HepG2 (cell line): ENCODE results near the gene SCAI. TPM values are rescaled to one million over a fixed set of nuclear protein-coding genes. Genes with fewer than 3 reads are reported as not detected.

Experiments
- AGO1 ChIP-seq: fragments of 200-400 bp; formaldehyde crosslinking; IDR thresholded peaks from 2 replicates; pipeline ENCODE4 v1.6.1; 2017; ENCODE audit warnings: mild to moderate bottlenecking, low read depth, low read length, moderate library complexity; ENCODE audit not compliant: poor library complexity, severe bottlenecking
- DPF2 ChIP-seq: sonication (generic); formaldehyde crosslinking; IDR thresholded peaks from 2 replicates; pipeline ENCODE4 v1.4.0; 2020; ENCODE audit warnings: mild to moderate bottlenecking, low read depth, missing genetic modification reagents, borderline replicate concordance
- GTF2F1 ChIP-seq: fragments of 150-350 bp; IDR thresholded peaks from 2 replicates; pipeline ENCODE4 v1.6.1; 2014; ENCODE audit warnings: low read length
- HOXA7 ChIP-seq: sonication (generic); formaldehyde crosslinking; IDR thresholded peaks from 2 replicates; pipeline ENCODE4 v1.8.1; 2022; ENCODE audit warnings: mild to moderate bottlenecking, missing genetic modification reagents, moderate library complexity
- HOXD1 ChIP-seq: sonication (generic); formaldehyde crosslinking; IDR thresholded peaks from 2 replicates; pipeline ENCODE4 v1.5.0; 2020; ENCODE audit warnings: missing genetic modification reagents
- IKZF4 ChIP-seq: sonication (generic); formaldehyde crosslinking; IDR thresholded peaks from 2 replicates; pipeline ENCODE4 v1.5.1; 2020; ENCODE audit warnings: borderline replicate concordance, mild to moderate bottlenecking, low read depth, missing genetic modification reagents; ENCODE audit errors: not compliant biosample characterization
- KDM1A ChIP-seq: IDR thresholded peaks from 2 replicates; pipeline ENCODE4 v1.6.1; 2016; ENCODE audit warnings: missing compliant biosample characterization
- KLF12 ChIP-seq: sonication (generic); formaldehyde crosslinking; IDR thresholded peaks from 2 replicates; pipeline ENCODE4 v1.4.0; 2020; ENCODE audit warnings: missing genetic modification reagents, borderline replicate concordance
- POLR2G ChIP-seq: fragments of 200-400 bp; formaldehyde crosslinking; IDR thresholded peaks from 2 replicates; pipeline ENCODE4 v1.6.1; 2018; ENCODE audit warnings: mild to moderate bottlenecking, low read depth, low read length, moderate library complexity
- SALL1 ChIP-seq: sonication (generic); formaldehyde crosslinking; IDR thresholded peaks from 2 replicates; pipeline ENCODE4 v1.8.0; 2022; ENCODE audit warnings: mild to moderate bottlenecking, missing genetic modification reagents
- SNRNP70 ChIP-seq: fragments of 200-400 bp; formaldehyde crosslinking; IDR thresholded peaks from 2 replicates; pipeline ENCODE4 v1.6.1; 2017; ENCODE audit warnings: mild to moderate bottlenecking, low read depth, low read length, moderate library complexity
- TARDBP ChIP-seq: sonication (generic); formaldehyde crosslinking; IDR thresholded peaks from 2 replicates; pipeline ENCODE4 v1.8.0; 2022; ENCODE audit warnings: mild to moderate bottlenecking, missing genetic modification reagents
- TGIF2 ChIP-seq: IDR thresholded peaks from 2 replicates; pipeline ENCODE4 v1.6.1; 2016; ENCODE audit warnings: control low read depth, missing compliant biosample characterization
- TP53 ChIP-seq: sonication (generic); formaldehyde crosslinking; conservative IDR thresholded peaks from 2 replicates; pipeline ENCODE4 v1.4.0; 2020; ENCODE audit warnings: missing genetic modification reagents
- ZNF234 ChIP-seq: sonication (generic); formaldehyde crosslinking; conservative IDR thresholded peaks from 2 replicates; pipeline ENCODE4 v1.5.1; 2020; ENCODE audit warnings: mild to moderate bottlenecking, missing genetic modification reagents
- ZNF3 ChIP-seq: IDR thresholded peaks from 2 replicates; pipeline ENCODE4 v1.7.0; 2017; ENCODE audit warnings: inconsistent platforms
- ZNF431 ChIP-seq: sonication (generic); formaldehyde crosslinking; IDR thresholded peaks from 2 replicates; pipeline ENCODE4 v1.9.0; 2022; ENCODE audit warnings: missing genetic modification reagents, low read depth, mild to moderate bottlenecking, borderline replicate concordance
- ZNF747 ChIP-seq: sonication (generic); formaldehyde crosslinking; IDR thresholded peaks from 2 replicates; pipeline ENCODE4 v1.8.1; 2023; ENCODE audit warnings: missing genetic modification reagents, mild to moderate bottlenecking, borderline replicate concordance
- polyA plus RNA-seq, 8 experiments: library from polyadenylated mRNA; depleted of rRNA in 3 of 8; stranded (reverse) in 7 of 8; unstranded in 1 of 8; fragments of >200 nt; fragmentation: Illumina TruSeq in 4 of 8; extraction: Trizol in 4 of 8; gene quantifications; 2 replicates each; pipeline versions ENCODE4 v1.2.1 to v1.2.3, GENCODE V29; 2011 to 2016; ENCODE audit warnings: low read depth in 4 of 8, missing spikeins in 1 of 8, mixed read lengths in 1 of 8; ENCODE audit not compliant: insufficient read depth in 1 of 8
- total RNA-seq, 5 experiments: library from RNA; depleted of rRNA; stranded (reverse); fragments of >200 nt; fragmentation: Illumina TruSeq; extraction: Trizol; gene quantifications; 2 replicates each; pipeline ENCODE4 v1.2.3, GENCODE V29; 2016; ENCODE audit warnings: low read depth in 1 of 5
- TF ChIP-seq, protein P1 (sequence below): sonication (generic); formaldehyde crosslinking; IDR thresholded peaks from 2 replicates; pipeline ENCODE4 v1.4.0; 2020; ENCODE audit warnings: missing genetic modification reagents, low read depth, mild to moderate bottlenecking, borderline replicate concordance
- TF ChIP-seq, protein P2 (sequence below): sonication (generic); formaldehyde crosslinking; IDR thresholded peaks from 2 replicates; pipeline ENCODE4 v1.5.0; 2020; ENCODE audit warnings: missing genetic modification reagents
- TF ChIP-seq, protein P3 (sequence below): sonication (generic); formaldehyde crosslinking; conservative IDR thresholded peaks from 2 replicates; pipeline ENCODE4 v1.4.0; 2020; ENCODE audit warnings: missing genetic modification reagents
- TF ChIP-seq, protein P4 (sequence below): IDR thresholded peaks from 2 replicates; pipeline ENCODE4 v1.6.1; 2012; ENCODE audit warnings: inconsistent platforms

The SCAI gene
- total and polyA plus RNA-seq, 2 of the 13 experiments (the other 11 are each of a cell fraction or from before 2014, with no cell fraction given), result 4.4 to 8.4 TPM

DNA sequence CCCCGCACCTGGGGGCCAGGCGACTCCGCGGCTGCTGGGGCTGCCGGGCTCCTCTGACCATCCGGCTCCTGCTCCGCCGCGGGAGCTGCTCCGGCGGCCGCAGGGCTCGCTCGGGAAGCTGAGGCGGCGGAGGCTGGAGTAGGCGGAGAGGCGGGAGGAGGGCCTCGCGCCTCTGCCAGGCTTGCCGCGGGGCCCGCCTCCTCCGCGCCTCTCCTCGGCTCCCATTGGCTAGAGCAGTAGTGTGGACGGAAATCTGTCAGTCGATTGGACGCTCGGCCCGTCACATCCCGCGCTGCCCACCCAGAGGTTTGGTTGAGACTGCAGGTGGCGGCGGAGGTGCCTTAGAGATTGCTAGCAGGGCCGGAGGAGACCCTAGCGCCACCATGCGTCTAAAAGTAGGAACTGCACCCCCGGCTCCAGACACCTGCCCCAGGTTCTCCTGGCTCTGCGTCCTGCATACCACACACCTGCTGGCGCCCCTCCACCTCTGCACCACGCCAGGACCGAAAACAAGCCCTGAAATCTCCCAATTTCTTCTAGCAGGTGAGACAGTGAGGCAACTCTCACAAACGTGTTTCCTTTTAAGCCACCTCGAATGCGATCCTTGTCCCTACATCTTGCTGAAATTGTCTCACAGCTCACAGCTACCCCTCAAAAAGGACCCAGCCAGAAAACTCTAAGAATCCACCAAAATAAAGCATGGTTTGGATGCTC lies at the start of gene SCAI (continued):
- TF ChIP-seq POLR2G, result peak; percentile 76
- peak; percentile 83 for TF ChIP-seq SALL1
- TF ChIP-seq HOXD1 (CRISPR knock-in tag), result no peak
- TF ChIP-seq HOXA7, result no peak
- no peak; the same call in 1 of the 2 replicates for TF ChIP-seq ZNF747 (CRISPR knock-in tag)
- TF ChIP-seq TP53, result no peak
- 0 out of 2 replicates have a peak, but pooled peaks have one; percentile 41 for TF ChIP-seq ZNF234 (CRISPR knock-in tag)
- TF ChIP-seq, protein P1, sequence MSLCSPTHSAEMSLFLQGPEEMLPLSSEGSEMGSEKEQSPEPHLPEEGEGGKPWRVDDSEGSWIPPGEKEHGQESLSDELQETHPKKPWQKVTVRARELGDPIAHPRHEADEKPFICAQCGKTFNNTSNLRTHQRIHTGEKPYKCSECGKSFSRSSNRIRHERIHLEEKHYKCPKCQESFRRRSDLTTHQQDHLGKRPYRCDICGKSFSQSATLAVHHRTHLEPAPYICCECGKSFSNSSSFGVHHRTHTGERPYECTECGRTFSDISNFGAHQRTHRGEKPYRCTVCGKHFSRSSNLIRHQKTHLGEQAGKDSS (CRISPR knock-in tag), result no peak
- no peak for TF ChIP-seq SNRNP70
- TF ChIP-seq TGIF2 (CRISPR knock-in tag), result peak; percentile 18; the same call in 1 of the 2 replicates
- no peak for TF ChIP-seq IKZF4
- TF ChIP-seq ZNF431, result no peak
- no peak for TF ChIP-seq DPF2 (CRISPR knock-in tag)
- no peak for TF ChIP-seq KDM1A (CRISPR knock-in tag)
- TF ChIP-seq TARDBP (CRISPR knock-in tag), result no peak
- TF ChIP-seq, protein P2, sequence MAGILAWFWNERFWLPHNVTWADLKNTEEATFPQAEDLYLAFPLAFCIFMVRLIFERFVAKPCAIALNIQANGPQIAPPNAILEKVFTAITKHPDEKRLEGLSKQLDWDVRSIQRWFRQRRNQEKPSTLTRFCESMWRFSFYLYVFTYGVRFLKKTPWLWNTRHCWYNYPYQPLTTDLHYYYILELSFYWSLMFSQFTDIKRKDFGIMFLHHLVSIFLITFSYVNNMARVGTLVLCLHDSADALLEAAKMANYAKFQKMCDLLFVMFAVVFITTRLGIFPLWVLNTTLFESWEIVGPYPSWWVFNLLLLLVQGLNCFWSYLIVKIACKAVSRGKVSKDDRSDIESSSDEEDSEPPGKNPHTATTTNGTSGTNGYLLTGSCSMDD (CRISPR knock-in tag), result no peak
- TF ChIP-seq, protein P3, sequence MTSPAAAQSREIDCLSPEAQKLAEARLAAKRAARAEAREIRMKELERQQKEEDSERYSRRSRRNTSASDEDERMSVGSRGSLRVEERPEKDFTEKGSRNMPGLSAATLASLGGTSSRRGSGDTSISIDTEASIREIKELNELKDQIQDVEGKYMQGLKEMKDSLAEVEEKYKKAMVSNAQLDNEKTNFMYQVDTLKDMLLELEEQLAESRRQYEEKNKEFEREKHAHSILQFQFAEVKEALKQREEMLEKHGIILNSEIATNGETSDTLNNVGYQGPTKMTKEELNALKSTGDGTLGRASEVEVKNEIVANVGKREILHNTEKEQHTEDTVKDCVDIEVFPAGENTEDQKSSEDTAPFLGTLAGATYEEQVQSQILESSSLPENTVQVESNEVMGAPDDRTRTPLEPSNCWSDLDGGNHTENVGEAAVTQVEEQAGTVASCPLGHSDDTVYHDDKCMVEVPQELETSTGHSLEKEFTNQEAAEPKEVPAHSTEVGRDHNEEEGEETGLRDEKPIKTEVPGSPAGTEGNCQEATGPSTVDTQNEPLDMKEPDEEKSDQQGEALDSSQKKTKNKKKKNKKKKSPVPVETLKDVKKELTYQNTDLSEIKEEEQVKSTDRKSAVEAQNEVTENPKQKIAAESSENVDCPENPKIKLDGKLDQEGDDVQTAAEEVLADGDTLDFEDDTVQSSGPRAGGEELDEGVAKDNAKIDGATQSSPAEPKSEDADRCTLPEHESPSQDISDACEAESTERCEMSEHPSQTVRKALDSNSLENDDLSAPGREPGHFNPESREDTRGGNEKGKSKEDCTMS (CRISPR knock-in tag), result no peak
- no peak for TF ChIP-seq KLF12
- no peak for TF ChIP-seq AGO1
- TF ChIP-seq ZNF3 (CRISPR knock-in tag), result no peak
- TF ChIP-seq, protein P4, sequence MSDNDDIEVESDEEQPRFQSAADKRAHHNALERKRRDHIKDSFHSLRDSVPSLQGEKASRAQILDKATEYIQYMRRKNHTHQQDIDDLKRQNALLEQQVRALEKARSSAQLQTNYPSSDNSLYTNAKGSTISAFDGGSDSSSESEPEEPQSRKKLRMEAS, result peak; percentile 82
- no peak for TF ChIP-seq GTF2F1
